ENCODE measurements around the gene CIB4.

- TF ChIP-seq GATA2 (IDR thresholded peaks at IDR 0.05; ENCODE audit: low read depth, low read length) (no peak), GATA3 (IDR thresholded peaks at IDR 0.05; ENCODE audit: low read depth, low read length) (no peak)
Observed at GRCh38 chr2:26590980-26591618, 50.1 kb downstream of the CIB4 start.
